Right ventricle myocardium inferior (tissue), 1 donor: ENCODE measurements around the gene NLGN4Y. TPM values are rescaled to one million over a fixed set of nuclear protein-coding genes. Genes with fewer than 3 reads are reported as not detected.

Experiments used
- ATAC-seq: fragments of 200-7000 bp; cut with Tn5 transposase; one replicate; pipeline ENCODE4 v1.9.1; 2020; ENCODE audit warnings: mild to moderate bottlenecking, moderate library complexity
- DNase-seq: peaks from one replicate; pipeline ENCODE4 v3.0.0; 2021; ENCODE audit errors: missing footprints
- intact Hi-C: fragments of 100-400 bp; cut with DNase I; formaldehyde crosslinking; loops from one replicate; pipeline ENCODE4 v1.11.0; 2022
- total RNA-seq: library from RNA; stranded (reverse); fragmentation: NEBNext Ultra II Directional; extraction: Animal tissue kit (Norgen Biotek cat#: 25700); gene quantifications from one replicate; pipeline ENCODE4 v1.2.1, GENCODE V29; 2021
- donor health status: DM: no; HTN: yes; CAD: no; lungs with severe emphysema.

The NLGN4Y gene
- total RNA-seq, 1 donor from 2014 or later = 0.51 TPM

- intact Hi-C loops = no loop called here
- ATAC-seq (no peak), DNase-seq (no peak)
Measured at GRCh38 chrY:14637551-14637950, 113.2 kb downstream of the NLGN4Y start.

- DNase-seq (no peak), ATAC-seq (no peak)
- intact Hi-C loops = no loop called here
Measured at GRCh38 chrY:14641853-14642252, 117.5 kb downstream of the NLGN4Y start.

- intact Hi-C loops = no loop called here
- no peak for ATAC-seq
Measured at GRCh38 chrY:14644157-14644952, 120.0 kb downstream of the NLGN4Y start.

GRCh38 chrY:14679181-14679580 is 154.9 kb downstream of the NLGN4Y start:
- ATAC-seq = no peak
- no peak for DNase-seq
- intact Hi-C loops = no loop called here

More at GRCh38 chrY:14644157-14644952, 120.0 kb downstream of the NLGN4Y start:
- DNase-seq = no peak

GRCh38 chrY:14694543-14694942 is 170.2 kb downstream of the NLGN4Y start:
- DNase-seq (no peak), ATAC-seq (no peak)
- intact Hi-C loops = no loop called here

- DNase-seq = no peak
- intact Hi-C loops = no loop called here
- ATAC-seq = no peak
Measured at GRCh38 chrY:14708158-14708557, 183.8 kb downstream of the NLGN4Y start.

GRCh38 chrY:14741596-14741995 is 217.3 kb downstream of the NLGN4Y start:
- no peak for ATAC-seq
- DNase-seq = no peak
- intact Hi-C loops = no loop called here

GRCh38 chrY:14748329-14748728 is 224.0 kb downstream of the NLGN4Y start:
- DNase-seq = no peak
- intact Hi-C loops = no loop called here
- no peak for ATAC-seq

GRCh38 chrY:14755571-14755970 is 231.2 kb downstream of the NLGN4Y start:
- DNase-seq (no peak), ATAC-seq (no peak)
- intact Hi-C loops = no loop called here

- DNase-seq (no peak), ATAC-seq (no peak)
- intact Hi-C loops = no loop called here
Measured at GRCh38 chrY:14762903-14763302, 238.6 kb downstream of the NLGN4Y start.

- intact Hi-C loops = no loop called here
- ATAC-seq = no peak
- no peak for DNase-seq
Measured at GRCh38 chrY:14763600-14763999, 239.3 kb downstream of the NLGN4Y start.

- DNase-seq (no peak), ATAC-seq (no peak)
- intact Hi-C loops = no loop called here
Measured at GRCh38 chrY:14778208-14778607, 253.9 kb downstream of the NLGN4Y start.

GRCh38 chrY:14793104-14793503 is 268.8 kb downstream of the NLGN4Y start:
- no peak for ATAC-seq

GRCh38 chrY:14793674-14794073 is 269.3 kb downstream of the NLGN4Y start:
- DNase-seq (no peak), ATAC-seq (no peak)
- intact Hi-C loops = no loop called here

More at GRCh38 chrY:14793104-14793503, 268.8 kb downstream of the NLGN4Y start:
- no peak for DNase-seq
- intact Hi-C loops = no loop called here

GRCh38 chrY:14798010-14798409 is 273.7 kb downstream of the NLGN4Y start:
- no peak for ATAC-seq
- intact Hi-C loops = no loop called here

GRCh38 chrY:14801096-14801495 is 276.8 kb downstream of the NLGN4Y start:
- ATAC-seq = no peak
- intact Hi-C loops = no loop called here
- no peak for DNase-seq

More at GRCh38 chrY:14798010-14798409, 273.7 kb downstream of the NLGN4Y start:
- no peak for DNase-seq

- ATAC-seq = no peak
- intact Hi-C loops = no loop called here
- no peak for DNase-seq
Measured at GRCh38 chrY:14802125-14802524, 277.8 kb downstream of the NLGN4Y start.

- intact Hi-C loops = no loop called here
- DNase-seq = no peak
- ATAC-seq = no peak
Measured at GRCh38 chrY:14804041-14804440, 279.7 kb downstream of the NLGN4Y start.

- no peak for DNase-seq
- ATAC-seq = no peak
- intact Hi-C loops = no loop called here
Measured at GRCh38 chrY:14818452-14818851, 294.1 kb downstream of the NLGN4Y start.

- ATAC-seq (no peak), DNase-seq (no peak)
- intact Hi-C loops = no loop called here
Measured at GRCh38 chrY:14822201-14822600, 297.9 kb downstream of the NLGN4Y start.

GRCh38 chrY:14822906-14823305 is 298.6 kb downstream of the NLGN4Y start:
- intact Hi-C loops = no loop called here
- no peak for ATAC-seq
- no peak for DNase-seq
